HUDEP-2 (cell line): ENCODE results near the gene ATP5PB.
A peak's percentile ranks its signal among the peaks of the same experiment; 100 is the strongest.

Experiments used
- DNase-seq, 76 experiments: peaks; one replicate each; lab custom pipeline; 2025; ENCODE audit not compliant: unreplicated experiment in 76 of 76; lab: John Stamatoyannopoulos, UW

The ATP5PB gene

DNA sequence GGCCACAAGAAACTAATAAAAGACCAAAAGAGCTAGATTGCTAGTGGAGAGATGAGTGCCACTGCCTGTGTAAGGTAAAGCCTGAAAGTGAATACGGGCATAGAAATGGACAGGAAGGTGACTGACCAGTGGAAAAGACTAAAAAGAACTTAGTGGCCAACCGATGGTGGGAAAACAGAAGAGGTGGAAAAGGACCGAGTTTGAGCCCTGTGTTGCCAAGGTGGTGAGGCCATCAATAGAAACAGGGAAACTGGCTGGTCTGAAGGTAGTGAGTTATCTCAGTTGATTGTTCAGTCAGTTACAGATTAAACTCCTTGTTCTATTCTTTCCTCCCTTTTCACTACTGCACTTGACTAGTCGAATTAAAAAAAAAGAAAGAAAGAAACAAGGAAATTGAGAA lies 2.7 kb upstream of the ATP5PB start:
- DNase-seq: no peak

DNA sequence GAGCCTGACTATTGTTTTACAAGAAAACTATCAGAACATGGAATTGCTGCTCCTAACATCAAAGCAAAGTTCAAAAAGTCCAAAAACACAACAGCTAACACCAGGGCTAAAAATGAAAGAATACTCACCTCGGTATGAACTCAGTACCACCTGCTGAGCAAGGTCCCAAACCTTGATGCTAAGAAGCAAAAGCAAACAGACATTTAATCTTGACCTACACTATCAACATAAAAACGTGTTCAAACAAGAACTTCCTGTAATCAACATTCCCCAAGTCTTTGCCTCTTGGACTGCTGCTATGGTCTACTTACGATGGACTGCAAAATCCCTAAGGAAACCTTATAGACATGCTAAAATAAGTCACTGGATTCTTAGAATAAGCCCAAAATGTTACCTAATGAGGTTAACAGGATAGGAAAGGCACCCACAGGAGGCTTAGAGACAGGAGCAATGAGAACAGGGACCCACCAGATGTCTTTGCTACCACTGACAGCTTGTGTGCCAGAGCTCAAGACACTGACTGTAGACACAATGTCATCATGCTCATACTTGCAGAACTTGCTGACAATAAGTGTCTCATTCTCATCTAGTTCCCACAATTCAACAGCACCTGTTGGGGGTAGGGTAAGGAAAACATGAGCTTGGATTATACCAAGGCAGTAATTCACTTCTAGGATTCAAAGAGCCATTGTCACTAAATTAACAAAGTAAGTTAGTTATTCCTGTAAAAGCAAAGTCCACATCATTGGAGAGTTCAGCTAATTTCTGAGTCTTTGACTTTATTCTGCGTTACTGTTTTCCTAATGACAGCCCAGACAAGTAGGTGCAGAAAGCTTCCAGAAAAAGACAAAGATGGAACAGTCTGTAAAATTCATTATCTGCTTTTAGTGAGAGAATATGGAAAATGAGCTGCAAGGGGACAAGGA lies 2.0 kb upstream of the ATP5PB start:
- no peak for DNase-seq

DNA sequence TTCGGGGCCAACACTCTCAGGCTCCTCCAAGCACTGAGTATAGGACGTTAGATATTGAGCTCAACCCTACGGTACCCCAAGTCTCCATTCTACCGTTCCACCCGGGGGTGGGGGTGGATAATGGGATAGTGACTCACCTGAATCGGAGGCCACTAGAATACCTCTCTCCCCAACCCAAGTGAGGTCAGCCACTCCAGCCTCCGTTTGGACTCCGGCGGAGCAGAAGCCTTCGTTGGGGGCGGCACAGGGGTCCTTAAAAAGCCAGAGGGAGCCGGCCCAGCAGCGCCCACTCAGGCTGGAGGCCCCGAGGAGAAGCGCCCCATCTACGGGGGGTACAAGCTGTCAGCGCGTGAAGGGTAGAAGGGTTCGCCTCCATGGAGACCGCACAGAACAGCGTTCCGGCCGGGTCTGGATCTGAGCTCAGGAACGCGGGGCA lies 764 bp upstream of the ATP5PB start:
- DNase-seq: no peak

DNA sequence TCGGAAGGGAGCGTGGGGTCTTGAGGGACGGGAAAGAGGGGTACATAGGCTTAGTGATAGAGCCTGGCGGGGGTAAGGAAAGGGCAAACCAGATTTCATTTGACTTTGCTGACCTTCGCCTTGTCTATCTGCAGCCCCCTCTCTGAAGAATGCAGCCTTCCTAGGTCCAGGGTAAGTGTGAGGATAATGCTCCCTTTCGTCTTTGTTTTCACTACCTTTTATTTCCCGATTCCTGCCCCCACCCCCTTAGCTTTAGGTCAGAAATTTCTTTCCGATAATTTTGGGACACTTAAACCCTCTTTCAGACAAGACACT lies 396 bp downstream of the ATP5PB start:
- DNase-seq: peak in 1 of 76 experiments; percentile 39

DNA sequence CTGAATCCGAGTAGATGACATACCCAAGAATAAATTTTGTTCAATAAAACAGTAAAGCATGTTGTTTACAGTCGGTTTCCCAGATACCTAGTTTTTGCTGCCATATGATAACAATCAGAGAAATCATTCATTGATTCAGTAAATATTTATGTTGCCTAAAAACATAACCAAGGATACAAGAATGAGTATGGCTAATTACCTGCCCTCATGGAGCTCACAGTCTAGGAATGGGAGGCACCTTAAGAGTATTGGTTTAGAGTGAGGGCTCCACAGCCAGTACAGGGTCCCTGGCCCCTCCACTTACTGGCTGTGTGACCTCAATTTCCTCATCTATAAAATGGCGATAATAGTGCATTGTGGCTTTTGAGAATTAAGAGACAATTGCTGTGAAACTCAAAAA lies 921 bp downstream of the ATP5PB start:
- no peak for DNase-seq

DNA sequence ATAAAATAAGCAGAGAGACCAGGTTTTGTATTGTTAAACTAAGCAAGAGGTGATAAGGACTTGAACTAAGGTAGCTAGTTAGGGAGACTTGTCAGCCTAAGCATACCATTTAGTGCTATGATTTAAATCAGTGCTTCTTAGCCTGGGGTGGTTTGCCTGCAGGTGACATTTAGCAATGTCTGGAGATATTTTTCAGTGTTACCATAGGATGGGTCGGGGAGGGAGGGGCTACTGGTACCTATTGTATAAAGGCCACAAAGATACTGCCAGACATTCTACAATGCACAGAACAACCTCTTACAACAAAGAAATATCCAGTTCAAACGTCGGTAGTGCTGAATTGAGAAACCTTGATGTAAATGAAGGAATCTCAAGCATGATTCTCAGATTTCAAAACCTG lies 3.3 kb downstream of the ATP5PB start:
- DNase-seq: no peak

DNA sequence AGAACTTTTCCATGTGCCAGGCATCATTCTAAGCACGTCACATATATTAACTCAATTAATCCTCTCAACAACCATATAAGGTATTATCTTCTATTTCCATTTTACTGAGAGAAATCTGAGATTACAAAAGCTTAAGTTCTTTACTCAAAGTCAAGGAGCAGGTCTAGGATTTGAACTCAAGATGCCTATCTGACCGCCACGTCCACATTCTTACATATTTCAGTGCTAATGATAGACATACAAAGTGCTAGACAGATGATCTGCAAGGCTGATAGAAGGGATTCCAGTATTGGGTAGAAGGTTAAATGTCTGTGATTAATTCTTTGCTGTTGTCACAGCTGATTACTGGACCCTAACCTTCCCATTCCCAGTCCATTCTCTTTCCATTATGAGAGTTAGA lies 4.4 kb downstream of the ATP5PB start:
- DNase-seq: no peak

DNA sequence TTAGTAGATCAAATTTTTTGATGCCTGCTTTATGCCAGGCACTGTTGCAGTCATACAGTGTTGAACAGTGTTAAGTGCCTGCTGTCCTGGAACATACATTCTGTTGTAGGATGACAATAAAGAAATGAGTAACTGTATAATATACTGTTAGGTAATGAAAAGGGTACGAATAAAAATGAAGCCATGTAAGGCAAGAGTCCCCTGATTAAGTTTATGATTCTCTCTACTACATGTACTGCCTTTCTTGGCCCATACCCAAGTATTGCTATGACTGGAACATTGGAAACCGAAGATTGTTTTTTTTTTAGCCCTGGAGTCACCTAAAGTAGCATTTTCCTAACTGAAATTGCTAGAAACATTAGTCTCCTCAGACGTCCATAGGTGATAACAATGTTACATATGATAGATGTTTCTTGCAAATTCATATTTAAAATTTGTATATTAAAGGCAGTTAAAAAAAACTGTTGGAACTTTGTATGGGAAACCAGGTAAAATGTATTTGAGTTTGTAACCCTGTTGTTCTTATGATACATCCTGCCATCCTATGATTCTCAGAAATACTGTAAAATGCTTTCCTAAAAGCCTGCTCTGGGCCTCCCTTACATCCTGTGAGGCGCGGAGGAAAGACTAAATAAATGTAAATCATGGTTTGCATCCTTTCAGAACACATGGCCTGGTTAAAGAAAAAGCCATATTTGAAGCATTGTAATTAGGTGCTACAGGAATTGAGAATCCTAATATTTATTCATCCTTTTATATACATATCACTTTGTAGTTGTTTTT lies 5.8 kb downstream of the ATP5PB start:
- DNase-seq: no peak

DNA sequence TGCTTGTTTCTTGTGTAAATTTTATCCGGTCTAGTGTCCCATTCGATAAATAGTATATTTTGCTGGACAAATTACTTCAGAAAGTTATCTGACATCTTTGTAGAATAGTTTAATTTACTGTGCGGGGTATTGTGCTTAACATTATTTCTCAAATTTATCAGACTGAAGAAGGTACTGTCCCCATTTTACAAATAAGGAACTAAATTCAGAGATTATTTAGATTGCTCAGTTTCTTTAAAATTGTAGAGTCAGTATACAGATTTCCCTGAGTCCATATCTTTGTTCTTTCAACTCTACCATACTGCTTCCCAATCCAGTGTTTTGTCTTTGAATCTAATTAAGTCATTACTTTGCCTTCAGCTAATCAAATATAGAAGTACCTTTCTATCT lies 6.4 kb downstream of the ATP5PB start:
- no peak for DNase-seq

DNA sequence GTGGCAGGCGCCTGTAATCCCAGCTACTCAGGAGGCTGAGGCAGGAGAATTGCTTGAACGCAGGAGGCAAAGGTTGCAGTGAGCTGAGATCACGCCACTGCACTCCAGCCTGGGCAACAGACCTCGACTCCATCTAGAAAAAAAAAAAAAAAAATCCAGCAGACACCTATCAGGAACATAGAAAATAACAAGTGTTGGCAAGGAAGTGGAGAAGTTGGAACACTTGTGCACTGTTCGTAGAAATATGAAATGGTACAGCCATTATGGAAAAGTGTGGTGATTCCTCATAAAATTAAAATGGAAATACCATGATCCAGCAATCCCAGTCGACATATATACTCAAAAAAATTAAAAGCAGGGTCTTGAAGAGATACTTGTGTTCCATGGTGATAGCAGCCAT lies 12.5 kb downstream of the ATP5PB start:
- DNase-seq: no peak

DNA sequence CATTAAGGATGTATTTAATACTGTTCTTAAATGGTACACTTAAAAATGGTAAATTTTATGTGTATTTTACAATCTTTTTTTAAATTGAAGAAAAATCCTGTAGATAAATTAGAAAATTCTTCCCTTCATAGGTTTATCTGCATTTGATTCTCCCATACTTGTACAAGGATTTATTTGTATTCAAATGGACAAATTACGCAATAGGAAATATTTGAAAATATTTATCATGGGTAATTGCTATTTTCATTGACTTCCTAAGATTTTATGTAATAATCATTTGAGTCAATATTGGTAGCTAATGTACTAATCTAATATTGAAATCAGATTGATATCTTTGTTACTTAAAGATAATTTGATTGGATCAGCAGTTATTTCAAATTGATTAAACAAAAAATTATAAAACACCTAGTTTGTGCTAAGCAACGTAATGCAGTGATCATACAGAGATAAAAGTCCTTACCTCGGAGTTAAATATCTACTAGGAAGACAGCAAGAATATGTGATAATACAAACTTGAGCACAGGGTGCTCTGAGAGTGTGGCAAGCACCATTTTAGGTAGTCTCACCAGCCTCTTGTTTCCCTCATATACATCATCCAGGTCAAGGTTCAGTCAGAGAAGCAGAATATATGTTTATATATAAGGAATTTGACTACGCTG lies 13.2 kb downstream of the ATP5PB start:
- DNase-seq: no peak

DNA sequence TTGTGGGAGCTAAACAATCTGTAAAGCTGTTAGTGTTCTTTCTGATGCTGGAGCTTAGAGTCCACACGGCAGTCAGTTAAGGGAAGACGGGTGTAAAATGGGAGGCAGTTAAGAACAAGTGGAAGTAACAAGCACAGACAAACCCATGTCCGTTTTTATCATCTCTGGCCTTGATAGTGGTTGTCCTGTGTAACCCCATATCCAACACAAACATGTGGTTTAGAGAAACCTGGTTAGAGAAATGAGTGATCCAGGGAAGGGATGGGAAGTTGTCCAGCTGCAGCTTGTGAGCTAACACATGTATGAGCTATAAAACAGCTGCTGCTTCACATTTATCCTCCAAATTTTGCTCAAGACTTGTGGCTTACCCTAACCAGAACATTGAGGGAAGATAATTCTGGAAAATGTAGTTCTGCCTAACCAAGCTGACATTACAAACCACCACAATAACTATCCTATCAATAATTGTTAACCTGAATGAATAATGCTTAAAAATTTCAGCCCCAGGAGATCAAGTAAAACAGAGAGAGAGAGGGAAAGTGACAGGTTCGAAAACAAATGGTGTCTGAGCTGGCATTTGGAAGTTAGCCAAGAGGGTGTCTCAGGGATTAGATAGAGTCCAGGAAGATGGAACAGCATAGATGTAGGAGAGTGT lies 13.9 kb downstream of the ATP5PB start:
- peak in 20 of 76 experiments; percentile 4 to 50 (median 22) for DNase-seq

DNA sequence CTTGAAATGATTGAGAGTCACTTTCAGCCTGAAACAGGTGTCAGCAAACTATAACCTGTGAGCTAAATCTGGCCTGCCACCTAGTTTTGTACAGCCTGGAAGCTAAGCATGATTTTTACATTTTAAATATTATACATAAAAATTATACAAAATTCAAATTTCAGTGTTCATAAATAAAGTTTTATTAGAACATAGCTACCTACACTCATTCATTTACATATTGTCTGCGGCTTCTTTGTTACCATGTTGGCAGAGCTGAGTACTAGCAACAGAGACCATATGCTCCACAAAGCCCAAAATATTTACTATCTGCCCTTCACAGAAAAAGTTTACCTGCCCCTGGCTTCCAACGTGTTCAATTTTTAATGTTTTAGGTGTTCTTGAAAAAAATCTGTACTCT lies 16.5 kb downstream of the ATP5PB start:
- no peak for DNase-seq

DNA sequence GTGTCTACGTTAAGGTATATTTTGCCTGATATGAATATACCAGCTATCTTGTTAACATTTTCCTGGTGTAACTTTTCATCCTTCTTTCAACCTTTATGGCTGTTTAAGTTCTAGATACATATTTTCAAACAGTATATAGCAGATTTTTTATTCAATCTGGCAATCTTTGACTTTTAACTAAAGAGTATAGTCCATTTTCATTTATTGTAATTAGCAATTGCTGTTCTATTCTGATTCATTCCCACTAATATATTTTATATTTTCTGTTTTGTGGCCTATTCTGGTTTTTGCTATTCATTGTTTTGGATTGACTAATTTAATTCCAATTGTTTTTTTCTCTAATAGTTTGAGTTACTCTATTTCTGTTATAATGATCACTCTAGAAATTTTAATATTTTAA lies 17.2 kb downstream of the ATP5PB start:
- no peak for DNase-seq

DNA sequence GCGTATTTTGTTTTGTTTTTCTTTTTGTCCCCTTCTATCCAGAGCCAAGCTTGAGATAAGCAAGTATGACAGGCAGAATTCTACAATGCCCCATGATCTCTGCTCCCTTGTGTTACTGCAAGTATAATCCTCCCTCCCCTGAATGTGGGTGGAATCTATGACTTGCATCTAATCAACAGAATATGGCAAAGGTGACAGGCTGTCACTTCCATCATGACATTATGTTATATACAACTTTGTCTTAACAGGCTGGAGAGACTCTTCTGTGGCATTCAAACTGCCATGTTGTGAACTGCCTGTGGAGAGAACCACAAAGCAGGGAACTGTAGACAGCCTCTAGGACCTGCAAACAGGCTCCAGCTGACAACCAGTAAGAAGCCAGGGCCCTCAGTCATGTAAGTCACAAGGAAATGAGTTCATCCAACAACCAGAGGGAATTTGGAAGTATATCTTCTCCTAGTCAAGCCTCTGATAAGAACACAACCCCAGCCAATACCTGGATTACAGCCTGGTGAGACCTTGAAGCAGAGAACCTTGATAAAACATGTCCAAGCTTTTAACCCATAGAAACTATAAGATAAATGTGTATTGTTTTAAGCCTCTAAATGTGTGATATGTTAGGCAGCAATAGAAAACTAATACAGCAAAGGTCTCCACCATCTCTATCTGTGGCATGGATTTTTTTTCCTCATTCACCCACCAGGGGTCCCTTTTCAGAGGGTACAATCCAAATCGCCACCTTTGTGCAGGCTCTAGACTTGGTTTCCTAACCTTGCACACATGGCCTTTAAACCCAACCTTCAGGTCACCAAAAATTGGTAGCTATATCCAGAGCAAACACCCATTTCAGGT lies 18.8 kb downstream of the ATP5PB start:
- DNase-seq: peak in 5 of 76 experiments; percentile 4 to 42 (median 22)

DNA sequence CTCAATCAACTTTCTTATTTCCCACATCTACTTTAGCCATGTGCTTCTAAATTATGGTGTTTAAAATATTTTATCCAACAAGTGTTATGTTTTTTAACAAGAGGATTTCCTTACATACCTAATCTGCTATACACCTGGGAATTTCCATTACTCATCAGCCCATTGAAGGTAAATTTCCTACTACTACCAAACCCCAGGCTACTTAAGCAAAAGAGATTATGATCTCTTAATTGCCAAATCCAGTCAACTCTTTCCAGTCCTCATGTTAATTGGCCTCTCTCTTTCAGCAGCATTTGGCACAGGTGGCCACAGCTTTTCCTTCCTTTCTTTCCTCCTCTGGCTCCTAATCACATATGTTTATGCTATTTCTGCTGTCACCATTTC lies 19.4 kb downstream of the ATP5PB start:
- no peak for DNase-seq

DNA sequence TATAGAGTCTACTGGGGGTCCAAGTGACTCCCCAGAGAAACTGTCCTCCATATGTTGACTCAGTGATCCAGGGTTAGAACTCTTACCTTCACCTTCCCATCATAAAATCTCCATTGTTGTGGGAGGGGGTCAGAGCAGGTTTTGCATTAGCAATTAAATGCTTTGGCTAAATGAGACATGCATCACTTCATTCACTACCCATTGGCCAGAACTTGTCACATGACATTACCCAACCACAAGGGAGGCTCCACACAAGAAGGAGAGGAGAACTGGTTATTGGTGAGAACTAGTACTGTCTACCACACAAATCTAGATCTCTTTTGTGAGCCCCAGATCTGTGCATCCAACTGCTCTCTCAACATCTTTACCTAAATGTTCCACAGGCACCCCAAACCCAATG lies 20.3 kb downstream of the ATP5PB start:
- no peak for DNase-seq

DNA sequence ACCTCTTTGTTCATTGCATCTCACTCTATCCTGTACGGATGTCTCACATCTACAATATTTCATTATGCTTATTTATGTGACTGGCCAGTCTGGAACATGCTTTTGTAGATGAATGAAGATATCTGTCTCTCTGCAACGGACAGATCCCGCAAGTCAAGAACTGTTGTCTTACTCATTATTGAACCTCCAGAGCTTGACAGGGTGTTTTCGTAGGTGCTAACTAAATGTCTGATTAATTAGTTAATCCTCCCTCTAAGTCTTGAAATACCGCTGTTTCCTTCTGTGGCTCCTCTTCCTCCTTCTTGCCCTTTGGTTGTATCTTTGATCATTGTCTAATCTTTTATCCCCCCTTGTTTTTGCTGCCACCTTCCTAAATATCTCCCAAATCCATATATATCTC lies 21.3 kb downstream of the ATP5PB start:
- DNase-seq: no peak

DNA sequence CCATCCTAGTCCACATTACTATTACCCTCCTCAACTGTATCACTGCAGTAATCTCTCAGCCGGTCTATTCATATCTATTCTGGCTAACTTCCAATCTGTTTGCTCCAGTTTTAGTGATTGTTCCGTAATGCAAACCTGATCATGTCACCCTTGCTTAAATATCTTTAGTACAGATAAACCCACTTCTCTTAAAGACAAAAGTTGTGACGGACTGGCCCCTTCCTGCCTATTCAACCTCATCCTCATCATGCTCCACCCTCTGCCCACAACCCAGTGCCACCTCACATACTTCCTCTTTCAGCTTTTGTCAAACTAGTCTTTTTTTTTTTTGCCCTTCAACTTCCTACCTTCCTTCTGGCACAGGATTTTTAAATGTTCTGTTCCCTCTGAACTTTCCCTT lies 21.7 kb downstream of the ATP5PB start:
- peak in 9 of 76 experiments; percentile 3 to 39 (median 11) for DNase-seq

DNA sequence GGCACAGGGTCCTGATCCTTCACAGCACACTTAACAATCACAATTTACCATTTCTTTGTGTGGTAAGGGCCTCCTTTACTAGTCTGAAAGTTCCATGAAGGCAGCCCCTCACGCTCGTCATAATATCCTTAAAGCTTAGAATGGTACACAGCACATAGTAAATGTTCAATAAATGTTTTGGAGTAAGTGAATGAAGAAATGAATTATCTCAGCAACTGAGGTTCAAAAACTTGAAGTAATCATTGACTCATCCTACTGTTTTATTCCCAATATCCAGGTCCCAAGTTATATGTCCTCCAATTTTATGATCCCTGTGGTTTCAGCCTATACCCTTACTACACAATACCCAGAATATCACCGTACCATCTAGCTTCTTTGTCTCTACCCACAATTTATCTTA lies 22.3 kb downstream of the ATP5PB start:
- DNase-seq: no peak
